HG03469 (cell line): ENCODE measurements around the gene LPGAT1.
"Not testable (repeated sequence)": the region's sequence is repeated elsewhere in the genome, so short reads cannot be mapped to it uniquely, and the experiment has no call there.

Experiments
- ATAC-seq: cut with Tn5 transposase; IDR thresholded peaks from one replicate; pipeline ENCODE4 v1.9.1; 2021; ENCODE audit warnings: mild to moderate bottlenecking, moderate library complexity, moderate number of reproducible peaks; ENCODE audit not compliant: unreplicated experiment

LPGAT1 gene

GRCh38 chr1:211705467-211706091 lies 125.0 kb downstream of the LPGAT1 start:
- ATAC-seq, result no peak

GRCh38 chr1:211704543-211704942 lies 126.0 kb downstream of the LPGAT1 start:
- no peak for ATAC-seq

- ATAC-seq, result no peak
Observed at GRCh38 chr1:211703812-211704537, 126.6 kb downstream of the LPGAT1 start.

GRCh38 chr1:211701733-211702132 lies 128.8 kb downstream of the LPGAT1 start:
- ATAC-seq, result no peak

GRCh38 chr1:211699059-211699458 lies 131.5 kb downstream of the LPGAT1 start:
- ATAC-seq, result no peak

- ATAC-seq, result no peak
Observed at GRCh38 chr1:211698161-211699026, 132.2 kb downstream of the LPGAT1 start.

GRCh38 chr1:211697356-211697755 lies 133.2 kb downstream of the LPGAT1 start:
- peak; percentile 71 for ATAC-seq

DNA sequence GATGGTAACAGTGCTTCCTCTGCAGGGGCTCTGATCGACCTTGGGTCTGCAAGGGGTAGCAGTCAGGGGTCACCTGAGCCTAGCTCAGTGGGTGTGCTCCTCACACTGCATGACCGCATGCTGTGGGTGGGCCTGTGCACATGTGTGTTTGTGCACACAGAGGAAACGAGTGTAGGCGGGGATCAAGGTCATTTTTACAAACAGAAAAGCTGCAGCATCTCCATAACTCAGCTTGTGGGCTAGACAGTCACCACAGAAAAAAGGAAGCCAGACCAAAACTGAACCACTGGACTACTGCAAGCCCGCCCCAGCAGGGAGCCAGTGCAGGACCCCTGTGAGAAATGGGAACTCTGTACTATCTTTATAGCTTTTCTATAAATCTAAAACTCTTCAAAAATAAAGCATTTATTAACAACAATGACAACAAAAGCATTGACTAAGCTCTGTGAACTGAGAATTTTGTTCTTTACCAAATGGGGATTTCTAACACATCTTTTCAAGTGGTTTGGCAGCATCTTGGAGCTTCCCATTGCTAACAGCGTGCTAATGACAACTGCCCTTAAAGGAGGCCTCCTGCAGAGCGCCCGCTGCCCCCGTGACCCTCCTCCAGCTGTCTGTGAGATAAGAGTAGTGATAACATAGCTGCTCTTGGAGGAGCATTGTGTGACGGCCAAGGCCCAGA lies 135.3 kb downstream of the LPGAT1 start:
- ATAC-seq, result peak; percentile 60

DNA sequence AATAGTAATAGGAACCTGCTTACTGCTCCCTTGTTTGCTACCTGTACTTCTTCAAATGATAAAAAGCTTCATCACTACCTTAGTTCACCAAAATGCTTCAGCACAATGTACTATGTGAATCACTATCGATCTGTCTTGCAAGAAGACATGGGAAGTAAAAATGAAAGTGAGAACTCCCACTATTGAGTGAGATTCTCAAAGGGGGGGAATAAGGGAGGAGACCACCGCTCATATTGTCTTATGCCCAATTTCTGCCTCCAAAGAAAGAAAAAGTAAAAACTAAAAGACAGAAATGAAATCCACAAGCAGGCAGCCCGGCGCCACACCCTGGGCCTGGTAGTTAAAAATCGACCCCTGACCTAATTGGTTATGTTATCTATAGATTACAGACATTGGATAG lies 136.7 kb downstream of the LPGAT1 start:
- not testable (repeated sequence) for ATAC-seq
